ENCODE data around the gene INSYN2B.

The INSYN2B gene

DNA sequence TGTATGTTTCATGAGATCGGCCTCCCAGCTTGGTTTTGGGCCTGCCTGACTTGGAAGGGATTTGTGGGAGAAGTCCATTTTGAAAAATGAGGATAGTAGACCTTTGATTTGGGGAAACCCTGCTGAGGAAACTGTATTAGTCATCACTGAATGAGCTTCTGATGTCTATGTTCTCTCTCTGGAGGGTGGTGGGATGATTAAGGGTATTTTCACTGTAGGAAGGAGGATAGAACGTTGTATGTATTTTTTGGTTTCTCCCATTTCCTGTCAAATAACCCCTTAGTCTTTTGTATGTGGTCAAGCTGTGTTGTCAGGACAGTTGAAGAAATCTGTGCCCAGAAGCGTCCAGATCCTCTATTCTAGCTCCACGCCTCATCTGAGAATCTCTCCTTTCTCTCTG lies 151.9 kb downstream of the INSYN2B start:
- DNase-seq (ENCODE audit: insufficient read length, low spot score) (no peak), FAIRE-seq (no peak)
- no peak for TF ChIP-seq POLR2A (IDR thresholded peaks at IDR 0.05; ENCODE audit: low read depth, low read length)

DNA sequence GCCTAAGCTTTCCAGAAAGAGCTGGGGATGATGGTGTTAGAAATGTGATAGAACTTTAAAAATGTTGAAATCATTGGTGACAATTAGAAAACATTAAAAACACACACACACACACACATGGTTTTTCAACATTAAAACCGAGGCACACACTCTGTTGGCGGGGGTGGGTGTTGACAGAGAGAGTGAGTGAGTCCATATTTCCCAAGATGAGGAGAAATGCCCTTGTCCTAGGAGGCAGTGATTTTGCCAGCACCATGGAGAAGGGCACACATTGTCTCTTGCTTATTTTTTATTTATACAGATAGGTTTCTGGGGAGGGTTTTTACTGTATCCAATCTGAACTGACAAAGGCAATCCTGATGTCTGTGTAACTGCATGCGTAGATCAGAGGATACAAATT lies 152.5 kb downstream of the INSYN2B start:
- TF ChIP-seq POLR2A (IDR thresholded peaks at IDR 0.05; ENCODE audit: low read depth, low read length), result no peak
- DNase-seq (ENCODE audit: insufficient read length, low spot score) (no peak), FAIRE-seq (no peak)

DNA sequence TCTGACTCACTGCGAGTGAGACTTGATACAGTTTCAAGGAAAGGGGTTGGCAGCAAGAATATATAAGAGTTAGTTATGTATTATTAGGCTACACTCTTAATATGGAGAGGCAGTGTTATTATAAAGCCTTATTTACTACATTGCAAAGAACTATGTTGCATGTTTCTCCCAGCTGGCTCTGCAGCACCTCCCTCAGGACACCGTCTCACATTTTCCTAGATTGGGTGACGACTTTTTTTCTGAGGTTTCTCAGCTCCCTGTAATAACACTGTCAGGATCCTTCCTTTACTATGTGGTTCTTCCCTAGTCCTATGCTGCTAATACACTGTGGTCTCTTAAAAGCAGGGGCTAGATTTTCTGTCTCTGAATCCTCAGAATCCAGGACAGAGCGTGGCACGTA lies 153.7 kb downstream of the INSYN2B start:
- no peak for TF ChIP-seq POLR2A (IDR thresholded peaks at IDR 0.05; ENCODE audit: low read depth, low read length)
- FAIRE-seq (no peak), DNase-seq (ENCODE audit: insufficient read length, low spot score) (no peak)

DNA sequence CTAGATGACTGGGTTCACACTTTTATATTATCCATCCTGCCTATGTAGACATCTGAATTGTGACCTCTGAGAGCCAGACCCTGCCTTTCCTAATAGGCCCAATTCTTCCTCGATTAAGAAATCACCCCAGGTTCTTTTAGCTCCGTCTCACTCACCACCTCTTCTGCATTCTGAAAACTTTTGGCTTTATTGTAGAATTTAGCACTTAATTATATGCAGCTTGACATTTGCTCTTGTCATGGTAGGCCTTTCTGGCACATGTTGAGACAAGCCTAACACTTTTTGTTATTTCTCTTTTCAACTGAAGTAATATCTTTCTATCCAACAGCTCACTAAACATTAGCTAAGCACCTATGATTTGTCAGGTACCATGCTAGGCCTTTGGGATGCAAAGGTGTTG lies 163.3 kb downstream of the INSYN2B start:
- FAIRE-seq, result no peak

DNA sequence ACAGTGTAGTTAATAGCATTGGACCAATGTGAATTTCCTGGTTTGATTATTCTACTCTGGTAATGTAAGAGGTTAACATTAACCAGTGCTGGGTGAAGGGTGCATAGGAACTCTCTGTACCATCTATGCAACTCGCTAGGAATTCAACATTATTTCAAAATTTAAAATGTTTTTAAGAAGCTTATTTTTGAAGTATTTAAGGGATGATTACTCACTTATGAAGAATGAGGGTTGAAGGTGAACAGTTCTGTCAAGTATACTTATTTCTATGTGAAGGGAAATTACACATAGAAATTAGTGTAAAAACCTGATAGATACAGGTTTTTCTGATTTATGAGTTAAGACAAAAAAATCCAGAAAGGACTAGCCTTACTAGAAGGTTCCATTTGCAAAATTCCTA lies 165.8 kb downstream of the INSYN2B start:
- FAIRE-seq (no peak), DNase-seq (ENCODE audit: insufficient read length, low spot score) (no peak)
- no peak for TF ChIP-seq POLR2A (IDR thresholded peaks at IDR 0.05; ENCODE audit: low read depth, low read length)

More for the DNA sequence above, 163.3 kb downstream of the INSYN2B start:
- TF ChIP-seq POLR2A (IDR thresholded peaks at IDR 0.05; ENCODE audit: low read depth, low read length), result no peak
- DNase-seq (ENCODE audit: insufficient read length, low spot score), result no peak
